Measurements from ENCODE around the gene COG1. TPM values are rescaled to one million over a fixed set of nuclear protein-coding genes. Genes with fewer than 3 reads are reported as not detected.
A peak's percentile ranks its signal among the peaks of the same experiment; 100 is the strongest.

The COG1 gene
- total RNA-seq, 4 donors from 2014 or later: 18.8 to 61.6 (median 22.7) TPM

GRCh38 chr17:73192206-73192893 is 505 bp upstream of the COG1 start:
- intact Hi-C loops (cut with DNase I; ENCODE audit: low total_unique reads): no loop called here
- H3K4me3 ChIP-seq: peak overlapping the region; percentile 51 to 87
- H3K9me3 ChIP-seq: no peaks in the 10 kb centered on the region
- no peaks in the 10 kb centered on the region for H3K4me1 ChIP-seq
- no peaks in the 10 kb centered on the region for H3K27me3 ChIP-seq
- no peaks in the 10 kb centered on the region for H3K36me3 ChIP-seq
- H3K27ac ChIP-seq: peak overlapping the region; percentile 85 to 88
- peak; percentile 61 to 68 for DNase-seq
- TF ChIP-seq CTCF (IDR thresholded peaks at IDR 0.05): no peak
- peak in 1 of 2 donors; percentile 9 for TF ChIP-seq POLR2A (IDR thresholded peaks at IDR 0.05)

GRCh38 chr17:73194514-73195222 is 1.8 kb downstream of the COG1 start:
- Histone ChIP-seq H3K36me3 (no peaks in the 10 kb centered on the region), H3K4me1 (no peaks in the 10 kb centered on the region), H3K4me3 (no peak overlapping the region), H3K27ac (no peak overlapping the region), H3K27me3 (no peaks in the 10 kb centered on the region), H3K9me3 (no peaks in the 10 kb centered on the region)
- TF ChIP-seq CTCF (IDR thresholded peaks at IDR 0.05): no peak
- intact Hi-C loops (cut with DNase I; ENCODE audit: low total_unique reads): no loop called here
- no peak for DNase-seq

GRCh38 chr17:73196500-73196899 is 3.6 kb downstream of the COG1 start:
- intact Hi-C loops (cut with DNase I; ENCODE audit: low total_unique reads): no loop called here
- Histone ChIP-seq H3K27me3 (no peaks in the 10 kb centered on the region), H3K9me3 (no peaks in the 10 kb centered on the region), H3K27ac (no peak overlapping the region), H3K4me1 (no peaks in the 10 kb centered on the region), H3K36me3 (no peaks in the 10 kb centered on the region), H3K4me3 (no peak overlapping the region)
- TF ChIP-seq CTCF (IDR thresholded peaks at IDR 0.05): peak in 2 of 4 experiments; percentile 3 to 13
- TF ChIP-seq POLR2A (IDR thresholded peaks at IDR 0.05): no peak
- no peak for DNase-seq

GRCh38 chr17:73197161-73197560 is 4.3 kb downstream of the COG1 start:
- TF ChIP-seq CTCF (IDR thresholded peaks at IDR 0.05) (no peak), POLR2A (IDR thresholded peaks at IDR 0.05) (no peak)
- H3K27ac ChIP-seq: no peak overlapping the region
- H3K9me3 ChIP-seq: no peaks in the 10 kb centered on the region
- no peaks in the 10 kb centered on the region for H3K36me3 ChIP-seq
- no peaks in the 10 kb centered on the region for H3K4me1 ChIP-seq
- H3K27me3 ChIP-seq: no peaks in the 10 kb centered on the region
- intact Hi-C loops (cut with DNase I; ENCODE audit: low total_unique reads): no loop called here
- no peak overlapping the region for H3K4me3 ChIP-seq
- no peak for DNase-seq

- TF ChIP-seq CTCF (IDR thresholded peaks at IDR 0.05) (no peak), POLR2A (IDR thresholded peaks at IDR 0.05) (no peak)
- no peak overlapping the region for H3K4me3 ChIP-seq
- intact Hi-C loops (cut with DNase I; ENCODE audit: low total_unique reads): no loop called here
- no peaks in the 10 kb centered on the region for H3K36me3 ChIP-seq
- H3K4me1 ChIP-seq: no peaks in the 10 kb centered on the region
- DNase-seq: no peak
- no peaks in the 10 kb centered on the region for H3K9me3 ChIP-seq
- H3K27me3 ChIP-seq: no peaks in the 10 kb centered on the region
- no peak overlapping the region for H3K27ac ChIP-seq
Measured at GRCh38 chr17:73198201-73198929, 5.5 kb downstream of the COG1 start.

Data from uterus (tissue), 4 donors.